Activated naive CD4-positive, alpha-beta T cell treated with anti-CD3 and anti-CD28 coated beads, Interleukin-2, amount 50 U/mL, for 72 hours (primary cell): ENCODE measurements around the gene LMNA. TPM values are rescaled to one million over a fixed set of nuclear protein-coding genes. Genes with fewer than 3 reads are reported as not detected.
"Not testable (repeated sequence)": the region's sequence is repeated elsewhere in the genome, so short reads cannot be mapped to it uniquely, and the experiment has no call there.

Experiments used
- ATAC-seq, 2 donors: fragments of 150-1000 bp; cut with Tn5 transposase; 2 replicates each; pipeline ENCODE4 v1.10.0; 2021; ENCODE audit warnings: mild to moderate bottlenecking in 2 of 2, moderate library complexity in 2 of 2
- DNase-seq, 2 donors: peaks; one replicate each; pipeline ENCODE4 v3.0.0; 2021 to 2022; ENCODE audit warnings: low spot score in 2 of 2
- H3K27ac Mint-ChIP-seq, 2 donors: one replicate each; pipeline ENCODE4 v1.8.0; 2022; ENCODE audit warnings: mild to moderate bottlenecking in 2 of 2, mixed read lengths in 2 of 2
- H3K36me3 Mint-ChIP-seq, 2 donors: one replicate each; pipeline ENCODE4 v1.8.0; 2022; ENCODE audit warnings: mixed read lengths in 2 of 2
- H3K9me3 Mint-ChIP-seq, 2 donors: one replicate each; pipeline ENCODE4 v1.8.0; 2022; ENCODE audit warnings: mixed read lengths in 2 of 2
- total RNA-seq, 2 donors: library from RNA; stranded (reverse); gene quantifications; one replicate each; pipeline ENCODE4 v1.2.3, GENCODE V29; 2022

LMNA gene
- total RNA-seq, 2 donors from 2014 or later, result 116 to 147 TPM

GRCh38 chr1:156181391-156181924 is 66.9 kb downstream of the LMNA start:
- ATAC-seq, H3K27ac Mint-ChIP-seq, H3K36me3 Mint-ChIP-seq, DNase-seq, H3K9me3 Mint-ChIP-seq: not testable (repeated sequence)

GRCh38 chr1:156182010-156182779 is 67.7 kb downstream of the LMNA start:
- H3K27ac Mint-ChIP-seq, ATAC-seq, H3K9me3 Mint-ChIP-seq, H3K36me3 Mint-ChIP-seq, DNase-seq: not testable (repeated sequence)

- DNase-seq, H3K36me3 Mint-ChIP-seq, ATAC-seq, H3K9me3 Mint-ChIP-seq, H3K27ac Mint-ChIP-seq: not testable (repeated sequence)
Measured at GRCh38 chr1:156186347-156187177, 72.1 kb downstream of the LMNA start.

Other genes starting within 250 kb of the LMNA start
- 10 to 100 TPM; 33.1 to 49.2 TPM for gene RIT1, start 203.4 kb upstream of the LMNA start, total RNA-seq
- 100 to 1,000 TPM in 1 of 2 donors, 10 to 100 TPM in 1; 81.2 to 100 TPM for gene KHDC4, start 180.3 kb upstream of the LMNA start, total RNA-seq
- gene RXFP4, start 173.1 kb upstream of the LMNA start, total RNA-seq, result not detected
- 100 to 1,000 TPM; 131 to 238 TPM for gene ARHGEF2, start 136.2 kb upstream of the LMNA start, total RNA-seq
- 100 to 1,000 TPM; 178 TPM for gene SSR2, start 93.8 kb upstream of the LMNA start, total RNA-seq
- 10 to 100 TPM; 31.3 to 32.2 TPM for gene UBQLN4, start 60.9 kb upstream of the LMNA start, total RNA-seq
- gene LAMTOR2, start 59.9 kb upstream of the LMNA start, total RNA-seq, result 10 to 100 TPM; 36.0 to 51.7 TPM
- gene RAB25, start 53.6 kb upstream of the LMNA start, total RNA-seq, result under 1 TPM; 0.36 to 0.89 TPM
- under 1 TPM; 0.16 to 0.49 TPM for gene MEX3A, start 32.2 kb upstream of the LMNA start, total RNA-seq
- 10 to 100 TPM; 10.5 to 36.2 TPM for gene SEMA4A, start 38.9 kb downstream of the LMNA start, total RNA-seq
- 10 to 100 TPM; 79.1 to 82.1 TPM for gene SLC25A44, start 79.4 kb downstream of the LMNA start, total RNA-seq
- 100 to 1,000 TPM; 120 to 156 TPM for gene PMF1, start 98.3 kb downstream of the LMNA start, total RNA-seq
- 1 to 10 TPM; 4.3 to 9.7 TPM for gene BGLAP, start 127.5 kb downstream of the LMNA start, total RNA-seq
- 1 to 10 TPM; 9.3 to 9.5 TPM for gene PAQR6, start 133.3 kb downstream of the LMNA start, total RNA-seq
- 100 to 1,000 TPM in 1 of 2 donors, 10 to 100 TPM in 1; 80.4 to 115 TPM for gene SMG5, start 168.1 kb downstream of the LMNA start, total RNA-seq
- 10 to 100 TPM; 11.0 to 24.4 TPM for gene TMEM79, start 169.6 kb downstream of the LMNA start, total RNA-seq
- gene GLMP, start 181.0 kb downstream of the LMNA start, total RNA-seq, result 10 to 100 TPM; 16.2 to 25.9 TPM
- not detected for gene VHLL, start 184.6 kb downstream of the LMNA start, total RNA-seq
- gene CCT3, start 223.6 kb downstream of the LMNA start, total RNA-seq, result 100 to 1,000 TPM; 229 to 347 TPM
- gene TSACC, start 223.8 kb downstream of the LMNA start, total RNA-seq, result under 1 TPM in 1 of 2 donors, not detected in 1; 0.76 TPM